WTC11 (cell line): ENCODE measurements around the gene THAP3. TPM values are rescaled to one million over a fixed set of nuclear protein-coding genes. Genes with fewer than 3 reads are reported as not detected.

ENCODE experiments used
- ATAC-seq: fragments of 200-7000 bp; cut with Tn5 transposase; 2 replicates; pipeline ENCODE4 v1.10.0; 2021; ENCODE audit warnings: mild to moderate bottlenecking, moderate library complexity
- CTCF ChIA-PET: fragments of 300-600 bp; sonication (Branson Sonifier 250); formaldehyde crosslinking; loops from one replicate; lab custom pipeline; 2021; ENCODE audit warnings: antibody characterized with exemption; lab: Charles Lee
- POLR2A ChIA-PET: fragments of 350-600 bp; sonication (Branson Sonifier 250); formaldehyde crosslinking; loops from one replicate; lab custom pipeline; 2021; ENCODE audit warnings: antibody characterized with exemption; lab: Charles Lee
- DNase-seq: peaks from one replicate; pipeline ENCODE4 v3.0.0; 2021; ENCODE audit warnings: low spot score
- H3K27ac Mint-ChIP-seq: 2 replicates; pipeline ENCODE4 v1.8.0; 2021; ENCODE audit warnings: mixed read lengths
- H3K27me3 Mint-ChIP-seq: 2 replicates; pipeline ENCODE4 v1.8.0; 2021; ENCODE audit warnings: low read depth, mild to moderate bottlenecking, moderate library complexity, mixed read lengths
- H3K36me3 Mint-ChIP-seq: 2 replicates; pipeline ENCODE4 v1.8.0; 2021; ENCODE audit warnings: mixed read lengths
- H3K4me1 Mint-ChIP-seq: 2 replicates; pipeline ENCODE4 v1.8.0; 2022; ENCODE audit warnings: mixed read lengths
- H3K4me3 Mint-ChIP-seq: 2 replicates; pipeline ENCODE4 v1.8.0; 2021; ENCODE audit warnings: mild to moderate bottlenecking, moderate library complexity, mixed read lengths
- H3K9me3 Mint-ChIP-seq: 2 replicates; pipeline ENCODE4 v1.8.0; 2021; ENCODE audit warnings: mixed read lengths
- E2F5 ChIP-seq: sonication (generic); formaldehyde crosslinking; IDR thresholded peaks from 2 replicates; pipeline ENCODE4 v1.8.1; 2022; ENCODE audit warnings: mild to moderate bottlenecking, moderate library complexity, missing genetic modification reagents
- FOXJ3 ChIP-seq: sonication (generic); formaldehyde crosslinking; IDR thresholded peaks from 2 replicates; pipeline ENCODE4 v1.9.0; 2021; ENCODE audit warnings: missing genetic modification reagents, mild to moderate bottlenecking, borderline replicate concordance
- FOXK1 ChIP-seq: sonication (generic); formaldehyde crosslinking; IDR thresholded peaks from 2 replicates; pipeline ENCODE4 v1.8.0; 2022; ENCODE audit warnings: mild to moderate bottlenecking, moderate library complexity, missing genetic modification reagents
- GABPB1 ChIP-seq: sonication (generic); formaldehyde crosslinking; IDR thresholded peaks from 2 replicates; pipeline ENCODE4 v1.8.1; 2023; ENCODE audit warnings: mild to moderate bottlenecking, missing genetic modification reagents
- GTF2I ChIP-seq: fragments of 250-450 bp; sonication (Bioruptor Pico); conservative IDR thresholded peaks from 2 replicates; pipeline ENCODE4 v1.4.0; 2021; ENCODE audit warnings: mild to moderate bottlenecking
- HMGXB4 ChIP-seq: sonication (generic); formaldehyde crosslinking; IDR thresholded peaks from 2 replicates; pipeline ENCODE4 v1.8.1; 2023; ENCODE audit warnings: mild to moderate bottlenecking, moderate library complexity, missing genetic modification reagents
- IRF2 ChIP-seq: sonication (generic); formaldehyde crosslinking; IDR thresholded peaks from 2 replicates; pipeline ENCODE4 v1.8.0; 2022; ENCODE audit warnings: low read depth, missing genetic modification reagents, borderline replicate concordance
- NFATC4 ChIP-seq: fragments of 250-450 bp; sonication (Bioruptor Pico); IDR thresholded peaks from 2 replicates; pipeline ENCODE4 v1.9.0; 2021; ENCODE audit warnings: mild to moderate bottlenecking
- PREB ChIP-seq: sonication (generic); formaldehyde crosslinking; IDR thresholded peaks from 2 replicates; pipeline ENCODE4 v1.8.1; 2022; ENCODE audit warnings: mild to moderate bottlenecking, missing genetic modification reagents, moderate library complexity, borderline replicate concordance
- SMAD3 ChIP-seq: sonication (generic); formaldehyde crosslinking; IDR thresholded peaks from 2 replicates; pipeline ENCODE4 v1.8.0; 2022; ENCODE audit warnings: missing genetic modification reagents, mild to moderate bottlenecking, borderline replicate concordance
- total RNA-seq: library from RNA; stranded (reverse); gene quantifications from 3 replicates; pipeline ENCODE4 v1.2.3, GENCODE V29; 2021
- TF ChIP-seq, protein P1 (sequence below): sonication (generic); formaldehyde crosslinking; IDR thresholded peaks from 2 replicates; pipeline ENCODE4 v1.8.0; 2022; ENCODE audit warnings: mild to moderate bottlenecking, missing genetic modification reagents
- TF ChIP-seq, protein P2 (sequence below): sonication (generic); formaldehyde crosslinking; conservative IDR thresholded peaks from 2 replicates; pipeline ENCODE4 v1.8.1; 2022; ENCODE audit warnings: mild to moderate bottlenecking, missing genetic modification reagents
- TF ChIP-seq, protein P3 (sequence below): sonication (generic); formaldehyde crosslinking; IDR thresholded peaks from 2 replicates; pipeline ENCODE4 v1.8.1; 2023; ENCODE audit warnings: mild to moderate bottlenecking, missing genetic modification reagents, moderate library complexity
- TF ChIP-seq, protein P4 (sequence below): sonication (generic); formaldehyde crosslinking; IDR thresholded peaks from 2 replicates; pipeline ENCODE4 v1.8.0; 2023; ENCODE audit warnings: missing genetic modification reagents, mild to moderate bottlenecking, borderline replicate concordance
- TF ChIP-seq, protein P5 (sequence below): fragments of 250-450 bp; sonication (Bioruptor Pico); conservative IDR thresholded peaks from 2 replicates; pipeline ENCODE4 v1.9.0; 2021; ENCODE audit warnings: mild to moderate bottlenecking
- TF ChIP-seq, protein P6 (sequence below): sonication (generic); formaldehyde crosslinking; IDR thresholded peaks from 2 replicates; pipeline ENCODE4 v1.8.0; 2022; ENCODE audit warnings: mild to moderate bottlenecking, missing genetic modification reagents
- TF ChIP-seq, protein P7 (sequence below): fragments of 250-450 bp; sonication (Bioruptor Pico); IDR thresholded peaks from 2 replicates; pipeline ENCODE4 v2.1.2; 2022; ENCODE audit warnings: mild to moderate bottlenecking, moderate library complexity

The THAP3 gene
- total RNA-seq, 1 experiment from 2014 or later = 14.8 TPM

- TF ChIP-seq, protein P1, sequence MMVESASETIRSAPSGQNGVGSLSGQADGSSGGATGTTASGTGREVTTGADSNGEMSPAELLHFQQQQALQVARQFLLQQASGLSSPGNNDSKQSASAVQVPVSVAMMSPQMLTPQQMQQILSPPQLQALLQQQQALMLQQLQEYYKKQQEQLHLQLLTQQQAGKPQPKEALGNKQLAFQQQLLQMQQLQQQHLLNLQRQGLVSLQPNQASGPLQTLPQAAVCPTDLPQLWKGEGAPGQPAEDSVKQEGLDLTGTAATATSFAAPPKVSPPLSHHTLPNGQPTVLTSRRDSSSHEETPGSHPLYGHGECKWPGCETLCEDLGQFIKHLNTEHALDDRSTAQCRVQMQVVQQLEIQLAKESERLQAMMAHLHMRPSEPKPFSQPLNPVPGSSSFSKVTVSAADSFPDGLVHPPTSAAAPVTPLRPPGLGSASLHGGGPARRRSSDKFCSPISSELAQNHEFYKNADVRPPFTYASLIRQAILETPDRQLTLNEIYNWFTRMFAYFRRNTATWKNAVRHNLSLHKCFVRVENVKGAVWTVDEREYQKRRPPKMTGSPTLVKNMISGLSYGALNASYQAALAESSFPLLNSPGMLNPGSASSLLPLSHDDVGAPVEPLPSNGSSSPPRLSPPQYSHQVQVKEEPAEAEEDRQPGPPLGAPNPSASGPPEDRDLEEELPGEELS (CRISPR knock-in tag) = no peak
- no peak for TF ChIP-seq NFATC4 (CRISPR knock-in tag)
- no peak for TF ChIP-seq SMAD3
- TF ChIP-seq FOXK1 = no peak
- TF ChIP-seq GABPB1 = no peak; the same call in 1 of the 2 replicates
- TF ChIP-seq, protein P2, sequence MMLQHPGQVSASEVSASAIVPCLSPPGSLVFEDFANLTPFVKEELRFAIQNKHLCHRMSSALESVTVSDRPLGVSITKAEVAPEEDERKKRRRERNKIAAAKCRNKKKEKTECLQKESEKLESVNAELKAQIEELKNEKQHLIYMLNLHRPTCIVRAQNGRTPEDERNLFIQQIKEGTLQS = no peak
- TF ChIP-seq, protein P3, sequence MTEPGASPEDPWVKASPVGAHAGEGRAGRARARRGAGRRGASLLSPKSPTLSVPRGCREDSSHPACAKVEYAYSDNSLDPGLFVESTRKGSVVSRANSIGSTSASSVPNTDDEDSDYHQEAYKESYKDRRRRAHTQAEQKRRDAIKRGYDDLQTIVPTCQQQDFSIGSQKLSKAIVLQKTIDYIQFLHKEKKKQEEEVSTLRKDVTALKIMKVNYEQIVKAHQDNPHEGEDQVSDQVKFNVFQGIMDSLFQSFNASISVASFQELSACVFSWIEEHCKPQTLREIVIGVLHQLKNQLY (CRISPR knock-in tag) = no peak
- TF ChIP-seq, protein P4, sequence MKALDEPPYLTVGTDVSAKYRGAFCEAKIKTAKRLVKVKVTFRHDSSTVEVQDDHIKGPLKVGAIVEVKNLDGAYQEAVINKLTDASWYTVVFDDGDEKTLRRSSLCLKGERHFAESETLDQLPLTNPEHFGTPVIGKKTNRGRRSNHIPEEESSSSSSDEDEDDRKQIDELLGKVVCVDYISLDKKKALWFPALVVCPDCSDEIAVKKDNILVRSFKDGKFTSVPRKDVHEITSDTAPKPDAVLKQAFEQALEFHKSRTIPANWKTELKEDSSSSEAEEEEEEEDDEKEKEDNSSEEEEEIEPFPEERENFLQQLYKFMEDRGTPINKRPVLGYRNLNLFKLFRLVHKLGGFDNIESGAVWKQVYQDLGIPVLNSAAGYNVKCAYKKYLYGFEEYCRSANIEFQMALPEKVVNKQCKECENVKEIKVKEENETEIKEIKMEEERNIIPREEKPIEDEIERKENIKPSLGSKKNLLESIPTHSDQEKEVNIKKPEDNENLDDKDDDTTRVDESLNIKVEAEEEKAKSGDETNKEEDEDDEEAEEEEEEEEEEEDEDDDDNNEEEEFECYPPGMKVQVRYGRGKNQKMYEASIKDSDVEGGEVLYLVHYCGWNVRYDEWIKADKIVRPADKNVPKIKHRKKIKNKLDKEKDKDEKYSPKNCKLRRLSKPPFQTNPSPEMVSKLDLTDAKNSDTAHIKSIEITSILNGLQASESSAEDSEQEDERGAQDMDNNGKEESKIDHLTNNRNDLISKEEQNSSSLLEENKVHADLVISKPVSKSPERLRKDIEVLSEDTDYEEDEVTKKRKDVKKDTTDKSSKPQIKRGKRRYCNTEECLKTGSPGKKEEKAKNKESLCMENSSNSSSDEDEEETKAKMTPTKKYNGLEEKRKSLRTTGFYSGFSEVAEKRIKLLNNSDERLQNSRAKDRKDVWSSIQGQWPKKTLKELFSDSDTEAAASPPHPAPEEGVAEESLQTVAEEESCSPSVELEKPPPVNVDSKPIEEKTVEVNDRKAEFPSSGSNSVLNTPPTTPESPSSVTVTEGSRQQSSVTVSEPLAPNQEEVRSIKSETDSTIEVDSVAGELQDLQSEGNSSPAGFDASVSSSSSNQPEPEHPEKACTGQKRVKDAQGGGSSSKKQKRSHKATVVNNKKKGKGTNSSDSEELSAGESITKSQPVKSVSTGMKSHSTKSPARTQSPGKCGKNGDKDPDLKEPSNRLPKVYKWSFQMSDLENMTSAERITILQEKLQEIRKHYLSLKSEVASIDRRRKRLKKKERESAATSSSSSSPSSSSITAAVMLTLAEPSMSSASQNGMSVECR (CRISPR knock-in tag) = no peak
- TF ChIP-seq GTF2I (CRISPR knock-in tag) = no peak
- TF ChIP-seq FOXJ3 (CRISPR knock-in tag) = no peak
- TF ChIP-seq E2F5 = no peak
- no peak for TF ChIP-seq PREB (CRISPR knock-in tag)
- TF ChIP-seq HMGXB4 = no peak
- TF ChIP-seq IRF2 (CRISPR knock-in tag) = no peak
- TF ChIP-seq, protein P5, sequence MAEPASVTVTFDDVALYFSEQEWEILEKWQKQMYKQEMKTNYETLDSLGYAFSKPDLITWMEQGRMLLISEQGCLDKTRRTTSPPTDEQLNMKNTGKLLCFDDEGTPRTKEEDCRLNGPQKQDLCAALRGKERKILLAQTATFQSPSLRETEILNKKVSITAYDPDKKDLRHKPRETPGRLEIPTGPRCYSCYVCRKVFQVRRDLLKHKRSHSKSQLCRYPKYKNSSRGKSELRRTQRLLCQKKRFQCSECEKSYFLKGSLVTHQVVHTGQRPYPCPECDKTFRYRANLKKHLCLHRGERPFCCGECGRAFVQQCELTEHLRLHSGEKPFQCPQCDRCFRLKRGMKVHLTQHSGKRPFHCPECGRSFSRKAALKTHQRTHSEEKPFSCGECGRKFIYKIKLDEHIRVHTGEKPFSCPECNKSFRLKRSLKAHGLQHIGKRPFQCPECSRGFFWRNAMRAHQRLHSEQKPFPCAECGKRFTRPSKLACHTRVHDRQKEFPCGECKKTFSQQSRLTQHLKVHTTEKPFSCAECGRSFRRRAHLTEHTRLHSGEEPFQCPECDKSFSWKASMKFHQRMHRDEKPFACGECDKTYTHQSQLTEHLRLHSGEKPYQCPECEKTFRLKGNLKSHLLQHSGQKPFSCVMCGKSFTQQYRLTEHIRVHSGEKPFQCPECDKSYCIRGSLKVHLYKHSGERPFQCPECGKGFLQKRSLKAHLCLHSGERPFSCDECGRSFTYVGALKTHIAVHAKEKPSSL (CRISPR knock-in tag) = no peak
- TF ChIP-seq, protein P6, sequence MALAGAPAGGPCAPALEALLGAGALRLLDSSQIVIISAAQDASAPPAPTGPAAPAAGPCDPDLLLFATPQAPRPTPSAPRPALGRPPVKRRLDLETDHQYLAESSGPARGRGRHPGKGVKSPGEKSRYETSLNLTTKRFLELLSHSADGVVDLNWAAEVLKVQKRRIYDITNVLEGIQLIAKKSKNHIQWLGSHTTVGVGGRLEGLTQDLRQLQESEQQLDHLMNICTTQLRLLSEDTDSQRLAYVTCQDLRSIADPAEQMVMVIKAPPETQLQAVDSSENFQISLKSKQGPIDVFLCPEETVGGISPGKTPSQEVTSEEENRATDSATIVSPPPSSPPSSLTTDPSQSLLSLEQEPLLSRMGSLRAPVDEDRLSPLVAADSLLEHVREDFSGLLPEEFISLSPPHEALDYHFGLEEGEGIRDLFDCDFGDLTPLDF (CRISPR knock-in tag) = no peak
- TF ChIP-seq, protein P7, sequence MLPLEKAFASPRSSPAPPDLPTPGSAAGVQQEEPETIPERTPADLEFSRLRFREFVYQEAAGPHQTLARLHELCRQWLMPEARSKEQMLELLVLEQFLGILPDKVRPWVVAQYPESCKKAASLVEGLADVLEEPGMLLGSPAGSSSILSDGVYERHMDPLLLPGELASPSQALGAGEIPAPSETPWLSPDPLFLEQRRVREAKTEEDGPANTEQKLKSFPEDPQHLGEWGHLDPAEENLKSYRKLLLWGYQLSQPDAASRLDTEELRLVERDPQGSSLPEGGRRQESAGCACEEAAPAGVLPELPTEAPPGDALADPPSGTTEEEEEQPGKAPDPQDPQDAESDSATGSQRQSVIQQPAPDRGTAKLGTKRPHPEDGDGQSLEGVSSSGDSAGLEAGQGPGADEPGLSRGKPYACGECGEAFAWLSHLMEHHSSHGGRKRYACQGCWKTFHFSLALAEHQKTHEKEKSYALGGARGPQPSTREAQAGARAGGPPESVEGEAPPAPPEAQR (CRISPR knock-in tag) = no peak
- H3K27ac Mint-ChIP-seq = no peak overlapping the region
- H3K4me3 Mint-ChIP-seq = peak overlapping the region; percentile 21
- no peaks in the 10 kb centered on the region for H3K9me3 Mint-ChIP-seq
- no peaks in the 10 kb centered on the region for H3K27me3 Mint-ChIP-seq
- CTCF ChIA-PET = no interaction called here
- DNase-seq = no peak
- peaks cover 17% of the 10 kb centered on the region for H3K4me1 Mint-ChIP-seq
- peaks cover 3% of the 10 kb centered on the region; the same call in 1 of the 2 replicates for H3K36me3 Mint-ChIP-seq
- ATAC-seq = no peak
- POLR2A ChIA-PET = no interaction called here
These were observed 42.3 kb upstream of the THAP3 start for GRCh38 chr1:6582370-6582769.
